OCI-LY7 (cell line): ENCODE measurements around the gene JAML. TPM values are rescaled to one million over a fixed set of nuclear protein-coding genes. Genes with fewer than 3 reads are reported as not detected.

Source experiments
- BruUV-seq: library from RNA; stranded (reverse); fragments of 400-500 nt; replicated peaks from 2 replicates; lab custom pipeline; 2021; lab: Mats Ljungman, UMichigan
- CTCF ChIA-PET: fragments of 300-600 bp; sonication (Branson Sonifier 250); formaldehyde crosslinking; loops from one replicate; lab custom pipeline; 2022; ENCODE audit warnings: antibody characterized with exemption; ENCODE audit not compliant: unreplicated experiment; lab: Charles Lee
- POLR2A ChIA-PET: fragments of 300-600 bp; sonication (Branson Sonifier 250); formaldehyde crosslinking; loops from one replicate; lab custom pipeline; 2022; ENCODE audit warnings: antibody characterized with exemption; lab: Charles Lee
- DNase-seq: peaks from one replicate; pipeline ENCODE4 v3.0.0-alpha.2; 2015; ENCODE audit warnings: low spot score
- H2AFZ ChIP-seq: fragments of 200-600 bp; sonication (generic), shearing (Covaris generic); 2 replicates; pipeline ENCODE4 v1.6.1; 2014; ENCODE audit warnings: mild to moderate bottlenecking, antibody characterized with exemption, low read length, moderate library complexity
- H3K27ac ChIP-seq: fragments of 200-600 bp; sonication (generic); 2 replicates; pipeline ENCODE4 v1.5.1; 2014; ENCODE audit warnings: mixed run types, low read depth, mild to moderate bottlenecking, moderate library complexity, low read length, inconsistent platforms; ENCODE audit not compliant: poor library complexity, severe bottlenecking
- H3K36me3 ChIP-seq: fragments of 200-600 bp; sonication (generic); 2 replicates; pipeline ENCODE4 v1.6.1; 2014; ENCODE audit warnings: mild to moderate bottlenecking, antibody characterized with exemption, low read length, moderate library complexity, mixed read lengths; ENCODE audit not compliant: insufficient read depth
- H3K4me1 ChIP-seq: fragments of 200-600 bp; sonication (generic); 2 replicates; pipeline ENCODE4 v1.5.1; 2014; ENCODE audit warnings: mild to moderate bottlenecking, low read length; ENCODE audit not compliant: insufficient read depth, poor library complexity, severe bottlenecking
- H3K4me2 ChIP-seq: fragments of 200-600 bp; sonication (generic); 2 replicates; pipeline ENCODE4 v1.6.1; 2014; ENCODE audit warnings: mild to moderate bottlenecking, low read length
- H3K4me3 ChIP-seq: fragments of 200-600 bp; sonication (generic); 2 replicates; pipeline ENCODE4 v1.5.1; 2014; ENCODE audit warnings: mild to moderate bottlenecking, low read depth, low read length; ENCODE audit not compliant: poor library complexity, severe bottlenecking
- H3K79me2 ChIP-seq: fragments of 200-600 bp; sonication (generic); 2 replicates; pipeline ENCODE4 v1.6.1; 2016; ENCODE audit warnings: low read depth, mild to moderate bottlenecking, low read length, moderate library complexity, mixed read lengths; ENCODE audit not compliant: insufficient read depth
- H3K9me2 ChIP-seq: fragments of 200-600 bp; sonication (generic); 2 replicates; pipeline ENCODE4 v1.6.1; 2016; ENCODE audit warnings: mild to moderate bottlenecking, low read length, mixed read lengths; ENCODE audit not compliant: insufficient read depth
- H3K9me3 ChIP-seq: fragments of 200-600 bp; sonication (generic); 2 replicates; pipeline ENCODE4 v1.6.1; 2014; ENCODE audit warnings: mild to moderate bottlenecking, mixed run types, low read length, mixed read lengths
- H4K20me1 ChIP-seq: fragments of 200-600 bp; sonication (generic); 2 replicates; pipeline ENCODE4 v1.6.1; 2014; ENCODE audit warnings: mild to moderate bottlenecking, antibody characterized with exemption, low read length, moderate library complexity, mixed read lengths; ENCODE audit not compliant: insufficient read depth
- CTCF ChIP-seq: fragments of 200-600 bp; sonication (generic); conservative IDR thresholded peaks from 2 replicates; pipeline ENCODE4 v1.5.1; 2014; ENCODE audit warnings: mild to moderate bottlenecking, antibody characterized with exemption, low read length, moderate library complexity, mixed read lengths
- EZH2phosphoT487 ChIP-seq: fragments of 200-600 bp; sonication (generic); IDR thresholded peaks from 2 replicates; pipeline ENCODE4 v1.6.1; 2018; ENCODE audit warnings: low read depth, borderline replicate concordance, mild to moderate bottlenecking, mixed run types, antibody characterized with exemption, low read length, moderate library complexity, mixed read lengths
- intact Hi-C: fragments of 100-400 bp; cut with micrococcal nuclease; formaldehyde crosslinking; loops from one replicate; pipeline ENCODE4 v1.10.0; 2022; ENCODE audit not compliant: unreplicated experiment
- total RNA-seq, 2 experiments: library from RNA; depleted of rRNA in 1 of 2; stranded (reverse); fragments of >200 nt in 1 of 2; shearing (Covaris generic) in 1 of 2; gene quantifications; 2 replicates each; pipeline ENCODE4 v1.2.3, GENCODE V29; 2014 to 2022

Gene JAML
- total RNA-seq, 2 experiments from 2014 or later: 0.63 to 0.73 TPM

GRCh38 chr11:118230088-118230487 lies 5.3 kb upstream of the JAML start:
- Histone ChIP-seq H3K27ac (no peak overlapping the region), H3K4me1 (peaks cover 17% of the 10 kb centered on the region), H3K36me3 (no peaks in the 10 kb centered on the region), H3K4me3 (no peak overlapping the region), H3K4me2 (no peak overlapping the region), H3K9me3 (no peaks in the 10 kb centered on the region), H3K79me2 (no peaks in the 10 kb centered on the region), H4K20me1 (no peaks in the 10 kb centered on the region), H2AFZ (no peak overlapping the region), H3K9me2 (no peaks in the 10 kb centered on the region)
- TF ChIP-seq EZH2phosphoT487 (no peak), CTCF (no peak)
- CTCF ChIA-PET: no interaction called here
- POLR2A ChIA-PET: no interaction called here
- DNase-seq: no peak
- intact Hi-C loops: no loop called here
- BruUV-seq: no TSS peak

- intact Hi-C loops: no loop called here
- H3K36me3 ChIP-seq: no peaks in the 10 kb centered on the region
- no peaks in the 10 kb centered on the region for H3K79me2 ChIP-seq
- peaks cover 21% of the 10 kb centered on the region for H3K4me1 ChIP-seq
- H3K4me2 ChIP-seq: no peak overlapping the region
- no peak overlapping the region for H3K27ac ChIP-seq
- BruUV-seq: no TSS peak
- TF ChIP-seq EZH2phosphoT487 (no peak), CTCF (no peak)
- ChIA-PET CTCF (interaction anchor here (0.5 kb wide), 1 partner anchor 16 kb away, joined by 9 read pairs; no protein-coding TSS in a partner anchor), POLR2A (no interaction called here)
- H3K9me2 ChIP-seq: no peaks in the 10 kb centered on the region
- H2AFZ ChIP-seq: no peak overlapping the region
- H3K9me3 ChIP-seq: no peaks in the 10 kb centered on the region
- no peaks in the 10 kb centered on the region for H4K20me1 ChIP-seq
- no peak for DNase-seq
- no peak overlapping the region for H3K4me3 ChIP-seq
Measured at GRCh38 chr11:118229274-118229847, 4.5 kb upstream of the JAML start.
